Prostate gland (tissue), 2 donors: Measurements from ENCODE around the gene DIPK1A. TPM values are rescaled to one million over a fixed set of nuclear protein-coding genes. Genes with fewer than 3 reads are reported as not detected.

Experiments used
- DNase-seq: peaks from one replicate; pipeline ENCODE4 v3.0.0-alpha.2; 2019; ENCODE audit warnings: low spot score
- H3K27ac ChIP-seq, 2 donors: fragments of 200-600 bp; sonication (generic); 2 replicates each; pipeline ENCODE4 v1.5.1; 2017 to 2019
- H3K27me3 ChIP-seq: fragments of 200-600 bp; sonication (generic); replicated peaks from 2 replicates; pipeline ENCODE4 v1.5.1; 2019; ENCODE audit not compliant: insufficient read depth
- H3K36me3 ChIP-seq, 2 donors: fragments of 200-600 bp; sonication (generic); 1 replicate in 1 of 2; 2 replicates in 1 of 2; pipeline versions ENCODE4 v1.5.1 to v1.8.1; 2017 to 2019
- H3K4me1 ChIP-seq: fragments of 200-600 bp; sonication (generic); replicated peaks from 2 replicates; pipeline ENCODE4 v1.5.1; 2019
- H3K4me3 ChIP-seq, 2 donors: fragments of 200-600 bp; sonication (generic); 2 replicates each; pipeline ENCODE4 v1.5.1; 2017 to 2019
- H3K9me3 ChIP-seq: fragments of 200-600 bp; sonication (generic); 2 replicates; pipeline ENCODE4 v1.5.1; 2017
- CTCF ChIP-seq, 4 experiments: fragments of 200-600 bp in 2 of 4; fragments of 450-650 bp in 2 of 4; sonication (generic) in 2 of 4; IDR thresholded peaks; 1 replicate in 3 of 4; 2 replicates in 1 of 4; pipeline ENCODE4 v1.5.1; 2016 to 2019; ENCODE audit warnings: antibody characterized with exemption in 4 of 4, mild to moderate bottlenecking in 2 of 4, moderate library complexity in 2 of 4
- POLR2A ChIP-seq: fragments of 450-650 bp; IDR thresholded peaks from one replicate; pipeline ENCODE4 v1.6.1; 2016; ENCODE audit warnings: antibody characterized with exemption, mild to moderate bottlenecking
- POLR2AphosphoS5 ChIP-seq: sonication (generic); formaldehyde crosslinking; IDR thresholded peaks from one replicate; pipeline ENCODE4 v1.6.1; 2017; ENCODE audit warnings: antibody characterized with exemption
- WGBS: methylation state at CpG from one replicate; pipeline ENCODE4 v1.1.5; 2018; 5-methylcytosine and 5-hydroxymethylcytosine counted together
- intact Hi-C: fragments of 100-400 bp; cut with DNase I; formaldehyde crosslinking; loops from one replicate; pipeline ENCODE4 v1.14.2; 2022
- total RNA-seq, 2 donors: library from RNA; depleted of rRNA; stranded (reverse); fragments of >200 nt; gene quantifications; one replicate each; pipeline ENCODE4 v1.1.0, GENCODE V29; 2016

DIPK1A gene
- total RNA-seq, 2 donors from 2014 or later, result 9.2 to 22.2 TPM

GRCh38 chr1:92960395-92961130 lies 699 bp downstream of the DIPK1A start:
- intact Hi-C loops, result loop anchor here (2.0 kb wide), 1 partner anchor 102 kb away; no protein-coding TSS in a partner anchor
- TF ChIP-seq CTCF (IDR thresholded peaks at IDR 0.05), result peak in 3 of 4 experiments; percentile 67 to 79 (median 75)
- peak; percentile 63 for TF ChIP-seq POLR2AphosphoS5
- peak; percentile 29 for TF ChIP-seq POLR2A
- Histone ChIP-seq H3K9me3 (no peaks in the 10 kb centered on the region), H3K4me1 (no peaks in the 10 kb centered on the region), H3K4me3 (peak overlapping the region; percentile 69 to 95), H3K27ac (peak overlapping the region; percentile 95 to 96), H3K27me3 (no peaks in the 10 kb centered on the region), H3K36me3 (no peaks in the 10 kb centered on the region)
- peak; percentile 66 for DNase-seq
- under 1% methylated on average over 44 of the region's 44 CpGs for WGBS

GRCh38 chr1:92958203-92958970 lies 2.9 kb downstream of the DIPK1A start:
- intact Hi-C loops, result no loop called here
- Histone ChIP-seq H3K36me3 (no peaks in the 10 kb centered on the region), H3K4me1 (no peaks in the 10 kb centered on the region), H3K27me3 (no peaks in the 10 kb centered on the region), H3K27ac (no peak overlapping the region), H3K4me3 (no peak overlapping the region), H3K9me3 (no peaks in the 10 kb centered on the region)
- DNase-seq, result no peak
- TF ChIP-seq POLR2A (no peak), POLR2AphosphoS5 (no peak), CTCF (IDR thresholded peaks at IDR 0.05) (no peak)
- 90% methylated on average over 1 of the region's 1 CpG for WGBS

GRCh38 chr1:92957030-92957734 lies 4.1 kb downstream of the DIPK1A start:
- Histone ChIP-seq H3K9me3 (no peaks in the 10 kb centered on the region), H3K27ac (no peak overlapping the region), H3K4me1 (no peaks in the 10 kb centered on the region), H3K27me3 (no peaks in the 10 kb centered on the region), H3K4me3 (no peak overlapping the region), H3K36me3 (no peaks in the 10 kb centered on the region)
- intact Hi-C loops, result no loop called here
- TF ChIP-seq CTCF (IDR thresholded peaks at IDR 0.05) (no peak), POLR2A (no peak), POLR2AphosphoS5 (no peak)
- 76% methylated on average over 5 of the region's 5 CpGs for WGBS
- DNase-seq, result no peak

GRCh38 chr1:92956254-92957029 lies 4.8 kb downstream of the DIPK1A start:
- no peak for TF ChIP-seq POLR2A
- no peak for TF ChIP-seq POLR2AphosphoS5
- no peak for TF ChIP-seq CTCF (IDR thresholded peaks at IDR 0.05)
- WGBS, result 76% methylated on average over 2 of the region's 2 CpGs
- H3K9me3 ChIP-seq, result no peaks in the 10 kb centered on the region
- H3K27ac ChIP-seq, result no peak overlapping the region
- DNase-seq, result no peak
- no peaks in the 10 kb centered on the region for H3K36me3 ChIP-seq
- no peaks in the 10 kb centered on the region for H3K4me1 ChIP-seq
- no peaks in the 10 kb centered on the region for H3K27me3 ChIP-seq
- intact Hi-C loops, result no loop called here
- no peak overlapping the region for H3K4me3 ChIP-seq
